AG10803 (cell line): ENCODE results near the gene LLGL2.

Experiments
- DNase-seq: peaks from one replicate; pipeline ENCODE4 v3.0.0; 2010; ENCODE audit warnings: low read depth
- H3K4me3 ChIP-seq: 2 replicates; pipeline ENCODE4 v1.5.1; 2011; ENCODE audit warnings: mild to moderate bottlenecking, low read length, control low read depth
- CTCF ChIP-seq: conservative IDR thresholded peaks from 2 replicates; pipeline ENCODE4 v1.5.1; 2011; ENCODE audit warnings: mild to moderate bottlenecking, low read length, control low read depth, inconsistent platforms

LLGL2 gene

GRCh38 chr17:75552425-75553294, 27.2 kb downstream of the LLGL2 start:
- no peak for DNase-seq
- no peak for TF ChIP-seq CTCF
- no peak overlapping the region for H3K4me3 ChIP-seq

GRCh38 chr17:75553295-75554110, 28.0 kb downstream of the LLGL2 start:
- no peak for DNase-seq
- no peak for TF ChIP-seq CTCF
- H3K4me3 ChIP-seq: no peak overlapping the region

- no peak for TF ChIP-seq CTCF
- H3K4me3 ChIP-seq: no peak overlapping the region
- no peak for DNase-seq
Observed at GRCh38 chr17:75555679-75556153, 30.2 kb downstream of the LLGL2 start.

- no peak overlapping the region for H3K4me3 ChIP-seq
- TF ChIP-seq CTCF: no peak
- peak; percentile 9 for DNase-seq
Observed at GRCh38 chr17:75557075-75557851, 31.8 kb downstream of the LLGL2 start.

GRCh38 chr17:75557852-75558665, 32.6 kb downstream of the LLGL2 start:
- no peak for DNase-seq
- no peak for TF ChIP-seq CTCF
- H3K4me3 ChIP-seq: no peak overlapping the region
